GM18505 (cell line): ENCODE data around the gene TJP2.
"Not testable (repeated sequence)": the region's sequence is repeated elsewhere in the genome, so short reads cannot be mapped to it uniquely, and the experiment has no call there.

ENCODE experiments used
- ATAC-seq: cut with Tn5 transposase; IDR thresholded peaks from one replicate; pipeline ENCODE4 v1.9.1; 2021; ENCODE audit not compliant: unreplicated experiment
- POLR2A ChIP-seq: IDR thresholded peaks from 4 replicates; pipeline ENCODE4 v1.6.1; 2011; ENCODE audit warnings: borderline replicate concordance; ENCODE audit not compliant: insufficient read depth, insufficient read length; ENCODE audit errors: extremely low read depth

TJP2 gene

GRCh38 chr9:69147041-69147834 is 26.8 kb upstream of the TJP2 start:
- no peak for ATAC-seq
- TF ChIP-seq POLR2A = no peak

- TF ChIP-seq POLR2A = no peak
Measured at GRCh38 chr9:69149321-69149807, 24.7 kb upstream of the TJP2 start.

GRCh38 chr9:69151506-69151905 is 22.6 kb upstream of the TJP2 start:
- no peak for TF ChIP-seq POLR2A
- ATAC-seq = no peak

More at GRCh38 chr9:69149321-69149807, 24.7 kb upstream of the TJP2 start:
- ATAC-seq = no peak

- ATAC-seq = no peak
- no peak for TF ChIP-seq POLR2A
Measured at GRCh38 chr9:69153707-69154521, 20.2 kb upstream of the TJP2 start.

DNA sequence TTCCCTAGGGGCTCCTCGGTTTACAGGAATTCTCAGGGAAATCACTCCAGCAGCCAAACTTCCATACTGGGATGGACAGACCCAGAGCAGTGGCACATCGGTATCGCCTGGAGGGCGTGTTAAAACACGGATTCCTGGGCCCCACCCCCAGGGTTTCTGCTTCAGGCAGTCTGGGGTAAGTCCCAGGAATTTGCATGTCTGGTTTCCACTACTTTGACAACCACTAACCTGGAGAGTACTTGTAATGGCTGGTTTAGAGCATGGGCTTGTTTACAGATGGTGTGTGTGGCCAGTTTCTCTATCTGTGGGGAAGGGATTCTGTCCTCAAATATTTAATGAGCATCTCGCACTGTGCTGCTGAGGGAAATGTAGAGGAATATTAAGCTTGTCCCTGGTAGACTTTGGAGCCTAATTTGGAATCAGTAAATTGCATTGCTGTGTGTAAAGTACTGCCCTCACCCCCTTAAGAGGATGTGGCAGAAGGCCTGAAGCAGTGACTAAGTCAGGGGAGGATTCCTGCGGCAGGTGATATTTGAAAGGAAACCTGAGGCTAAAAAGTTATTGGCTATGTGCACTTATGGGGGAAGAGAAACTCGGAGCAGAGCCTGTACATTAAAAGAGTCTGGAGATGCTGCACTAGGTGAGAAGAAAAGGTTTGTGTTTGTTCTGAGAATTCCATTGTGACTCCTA is 18.6 kb upstream of the TJP2 start:
- ATAC-seq = peak; percentile 91
- no peak for TF ChIP-seq POLR2A

- no peak for ATAC-seq
- no peak for TF ChIP-seq POLR2A
Measured at GRCh38 chr9:69157751-69158466, 16.2 kb upstream of the TJP2 start.

DNA sequence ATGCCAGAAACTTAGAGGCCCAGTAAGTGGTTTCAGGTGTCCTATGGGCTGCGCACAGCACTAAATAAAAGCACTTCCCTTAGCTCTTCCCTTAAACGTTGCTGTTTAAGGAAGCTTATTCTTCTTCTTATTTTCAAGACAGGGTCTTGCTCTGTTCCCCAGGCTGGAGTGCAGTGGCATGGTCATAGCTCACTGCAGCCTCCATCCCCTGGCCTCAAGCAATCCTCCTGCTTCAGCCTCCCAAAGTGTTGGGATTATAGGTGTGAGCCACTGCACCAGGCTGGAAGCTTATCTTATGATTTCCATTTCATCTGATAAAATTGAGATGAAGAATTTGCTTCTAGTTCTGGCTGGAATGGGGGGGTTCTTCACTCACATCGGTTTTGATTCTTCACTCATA is 15.6 kb upstream of the TJP2 start:
- ATAC-seq = no peak
- TF ChIP-seq POLR2A = no peak

GRCh38 chr9:69164573-69164972 is 9.5 kb upstream of the TJP2 start:
- not testable (repeated sequence) for ATAC-seq

GRCh38 chr9:69165581-69165980 is 8.5 kb upstream of the TJP2 start:
- ATAC-seq = no peak
- no peak for TF ChIP-seq POLR2A

GRCh38 chr9:69168709-69169217 is 5.3 kb upstream of the TJP2 start:
- ATAC-seq = peak; percentile 61
- TF ChIP-seq POLR2A = no peak

GRCh38 chr9:69170231-69170630 is 3.8 kb upstream of the TJP2 start:
- no peak for TF ChIP-seq POLR2A

DNA sequence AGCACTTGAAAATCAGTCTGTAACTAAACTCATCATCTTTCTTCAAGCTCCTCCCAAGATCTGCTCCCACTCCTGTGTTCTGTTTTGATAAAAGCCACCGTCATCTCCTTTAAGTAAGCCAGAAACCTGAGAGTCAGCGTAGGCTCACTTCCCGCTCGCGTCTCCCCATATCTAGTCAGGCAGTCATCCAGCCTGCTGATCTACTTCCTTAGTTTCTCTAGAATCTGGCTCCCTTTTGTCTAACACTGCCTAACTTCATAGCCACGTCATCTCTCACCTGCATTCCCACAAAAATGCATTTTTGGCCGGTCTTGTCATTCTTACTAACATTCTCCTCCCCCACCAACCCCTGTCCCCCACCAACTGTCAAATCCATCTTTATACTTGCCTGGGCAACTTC is 3.0 kb upstream of the TJP2 start:
- ATAC-seq = no peak
- TF ChIP-seq POLR2A = no peak

More at GRCh38 chr9:69170231-69170630, 3.8 kb upstream of the TJP2 start:
- no peak for ATAC-seq

- no peak for ATAC-seq
- TF ChIP-seq POLR2A = no peak
Measured at GRCh38 chr9:69171517-69171916, 2.6 kb upstream of the TJP2 start.

GRCh38 chr9:69172895-69173294 is 1.2 kb upstream of the TJP2 start:
- no peak for TF ChIP-seq POLR2A
- ATAC-seq = no peak
